Islet precursor cell (in vitro differentiated cells): ENCODE data around the gene PKMYT1.
A peak's percentile ranks its signal among the peaks of the same experiment; 100 is the strongest.

Source experiments
- DNase-seq: peaks from one replicate; pipeline ENCODE4 v3.0.0-alpha.2; 2018

The PKMYT1 gene

DNA sequence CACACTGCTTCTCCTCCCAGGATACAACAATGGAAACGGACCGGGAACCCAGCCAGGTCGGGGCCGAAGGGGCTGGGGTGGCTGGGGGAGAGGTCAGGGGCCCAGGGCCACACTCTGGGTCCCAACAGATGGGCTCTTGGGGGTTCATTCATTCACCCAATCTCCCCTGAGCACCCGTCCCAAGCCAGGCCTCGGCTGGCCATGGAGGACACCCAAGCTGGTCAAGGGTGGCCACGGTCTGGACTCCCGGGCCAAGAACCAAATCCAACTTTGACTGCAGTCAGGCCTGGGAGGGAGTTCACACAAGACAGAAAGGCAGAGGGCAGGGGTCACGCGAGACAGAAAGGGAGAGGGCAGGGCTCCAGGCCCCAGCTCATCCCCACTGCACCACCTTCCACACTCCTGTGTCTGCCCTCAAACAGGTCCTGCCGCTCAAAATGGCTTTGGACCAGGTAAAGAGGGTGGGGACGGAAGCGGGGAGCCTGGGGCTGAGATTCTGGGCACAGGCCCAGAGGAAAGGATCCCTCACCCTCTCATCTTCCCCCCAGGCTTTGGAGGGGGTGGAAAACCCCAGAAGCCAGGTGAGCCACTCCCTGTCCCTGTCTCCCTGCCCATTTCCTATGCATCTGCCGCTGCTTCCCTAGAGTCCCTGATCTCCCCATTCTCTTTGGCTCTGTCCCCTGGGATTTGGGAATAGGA, 12.3 kb upstream of the PKMYT1 start:
- no peak for DNase-seq

GRCh38 chr16:2991566-2992261, 11.5 kb upstream of the PKMYT1 start:
- no peak for DNase-seq

GRCh38 chr16:2990891-2991290, 10.6 kb upstream of the PKMYT1 start:
- no peak for DNase-seq

DNA sequence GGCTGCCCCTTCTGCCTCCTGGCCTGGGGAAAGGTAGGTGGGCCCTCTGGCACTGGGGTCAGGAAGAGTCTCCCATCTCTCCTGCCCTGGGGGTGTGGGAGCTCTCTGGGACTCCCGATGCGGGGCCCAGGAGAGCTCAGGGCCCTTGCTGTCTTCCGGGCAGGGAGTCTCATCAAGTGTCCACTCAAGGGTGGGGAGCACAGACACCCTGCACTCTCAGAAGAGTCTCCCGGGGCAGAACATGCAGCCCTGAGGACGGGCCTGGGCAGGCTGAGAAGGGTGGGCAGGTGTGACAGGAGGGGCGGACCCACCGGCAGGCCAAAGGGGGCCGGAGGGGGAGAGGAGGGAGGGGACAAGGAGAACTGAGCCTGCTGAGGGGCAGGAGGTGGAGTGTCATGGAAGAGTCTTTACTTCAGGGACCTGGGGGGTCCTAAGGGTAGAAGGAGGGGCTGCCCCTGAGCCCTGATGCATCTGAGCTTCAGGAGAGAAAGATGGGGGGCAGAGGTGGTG, 8.4 kb upstream of the PKMYT1 start:
- no peak for DNase-seq

- DNase-seq = no peak
These were observed 7.6 kb upstream of the PKMYT1 start for GRCh38 chr16:2987833-2988232.

GRCh38 chr16:2987286-2987685, 7.0 kb upstream of the PKMYT1 start:
- no peak for DNase-seq

- no peak for DNase-seq
These were observed 6.5 kb upstream of the PKMYT1 start for GRCh38 chr16:2986623-2987188.

- DNase-seq = no peak
These were observed 5.7 kb upstream of the PKMYT1 start for GRCh38 chr16:2985893-2986355.

DNA sequence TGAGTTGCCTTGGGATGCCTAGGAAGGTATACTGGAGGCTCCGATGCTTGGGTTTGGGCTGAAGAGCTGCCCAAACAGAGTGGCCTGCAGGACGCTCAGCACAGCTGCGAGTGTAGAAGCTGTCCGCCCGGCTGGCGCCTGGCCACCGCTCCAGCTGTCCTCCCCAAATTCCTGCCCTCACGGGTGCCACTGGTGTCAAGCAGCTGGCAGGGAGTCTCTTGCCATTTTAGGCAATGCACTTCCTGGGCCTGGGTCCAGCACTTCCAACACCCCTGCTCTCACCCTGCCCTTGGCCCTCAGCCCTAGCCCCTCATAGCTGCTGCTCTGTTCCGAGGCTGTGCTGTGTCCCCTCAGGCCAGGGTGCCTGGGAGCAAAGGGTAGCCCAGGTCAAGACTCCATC, 5.2 kb upstream of the PKMYT1 start:
- no peak for DNase-seq

GRCh38 chr16:2983706-2984136, 3.5 kb upstream of the PKMYT1 start:
- peak; percentile 95 for DNase-seq

GRCh38 chr16:2982402-2982801, 2.2 kb upstream of the PKMYT1 start:
- DNase-seq = no peak

GRCh38 chr16:2981899-2982250, 1.6 kb upstream of the PKMYT1 start:
- no peak for DNase-seq

- DNase-seq = peak; percentile 77
These were observed 1.1 kb upstream of the PKMYT1 start for GRCh38 chr16:2981177-2981898.

- DNase-seq = no peak
These were observed 498 bp downstream of the PKMYT1 start for GRCh38 chr16:2979669-2980226.

- no peak for DNase-seq
These were observed 2.8 kb downstream of the PKMYT1 start for GRCh38 chr16:2977440-2977839.

- DNase-seq = no peak
These were observed 3.6 kb downstream of the PKMYT1 start for GRCh38 chr16:2976673-2977072.

DNA sequence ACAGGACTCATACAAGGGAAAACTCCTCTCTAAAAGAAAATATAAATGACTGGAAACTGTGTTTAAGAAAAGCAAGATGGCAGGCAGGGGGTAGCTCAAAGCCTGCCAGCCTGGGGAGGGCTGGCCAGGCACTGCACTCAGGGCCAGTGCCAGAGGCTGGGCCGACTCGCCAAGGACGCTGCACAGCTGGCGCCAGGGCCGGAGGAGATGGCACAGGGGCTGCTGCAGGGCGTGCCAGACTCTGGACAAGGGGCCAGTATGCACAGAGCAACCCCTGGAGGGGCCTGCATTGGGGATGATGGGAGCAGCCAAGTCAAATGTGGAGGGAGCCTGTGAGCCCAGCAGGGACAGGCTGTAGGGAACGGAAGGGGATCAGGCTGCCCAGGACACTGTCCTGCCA, 4.0 kb downstream of the PKMYT1 start:
- DNase-seq = no peak

DNA sequence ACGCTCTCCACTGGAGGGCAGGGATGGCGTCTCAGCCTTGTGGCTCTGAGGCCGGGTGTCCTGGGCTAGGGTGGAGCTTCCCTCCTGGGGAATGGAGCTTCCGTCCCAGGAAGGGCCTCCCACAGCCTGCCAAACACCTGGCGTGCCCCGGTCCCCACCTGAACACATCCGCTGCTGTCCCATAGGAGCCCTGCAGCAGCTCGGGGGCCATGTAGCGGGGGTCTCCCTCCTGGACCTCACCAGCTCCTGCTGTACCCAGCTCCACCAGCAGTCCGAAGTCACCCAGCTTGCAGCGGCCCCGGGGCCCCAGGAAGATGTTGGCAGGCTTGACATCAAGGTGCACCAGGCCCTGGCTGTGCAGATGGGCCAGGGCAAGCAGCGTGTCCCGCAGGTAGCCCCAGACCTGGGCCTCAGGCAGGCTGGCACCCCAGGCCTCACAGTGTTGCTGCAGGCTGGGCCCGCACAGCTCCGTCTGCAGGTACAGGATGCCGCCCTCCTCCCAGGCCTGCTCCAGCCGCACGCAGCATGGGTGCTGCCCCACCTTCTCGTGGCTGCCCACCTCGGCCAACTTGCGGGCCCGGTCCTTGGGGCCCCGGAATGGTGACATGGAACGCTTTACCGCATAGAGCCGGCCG, 5.0 kb downstream of the PKMYT1 start:
- DNase-seq = no peak

- DNase-seq = no peak
These were observed 5.8 kb downstream of the PKMYT1 start for GRCh38 chr16:2974319-2975056.

DNA sequence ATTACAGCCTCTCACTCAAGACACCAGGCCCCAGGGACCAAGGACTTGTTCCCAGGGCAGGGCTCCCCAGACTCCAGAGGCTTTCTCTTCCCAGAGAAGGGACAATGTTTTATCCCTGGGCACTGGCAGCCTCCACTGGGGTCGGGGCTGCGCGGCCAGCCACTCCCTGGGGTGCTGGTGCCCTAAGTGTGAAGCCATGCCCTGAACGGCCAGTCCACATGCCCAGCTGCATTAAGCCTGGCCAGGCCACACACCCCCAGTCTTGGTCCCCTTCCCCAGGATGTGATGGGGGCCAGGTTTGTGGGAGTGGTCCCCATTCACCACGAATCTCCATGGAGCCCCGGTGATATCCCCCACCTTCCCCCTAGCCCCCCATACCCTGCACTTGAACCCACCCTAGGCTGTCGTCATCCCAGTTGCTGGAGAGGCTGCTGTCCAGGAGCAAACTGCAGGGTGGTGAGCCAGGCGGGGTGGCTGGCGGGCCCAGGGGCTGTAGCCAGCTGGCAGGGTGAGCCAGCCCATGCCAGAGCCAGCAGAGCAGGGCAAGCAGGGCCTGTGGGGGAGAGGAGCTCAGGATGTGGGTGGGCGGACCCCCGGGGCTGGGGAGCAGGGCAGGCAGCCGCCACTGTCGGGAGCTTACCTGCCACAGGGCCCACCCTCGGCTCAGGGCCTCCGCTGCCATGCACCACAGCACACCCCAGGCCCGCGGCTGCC, 6.5 kb downstream of the PKMYT1 start:
- DNase-seq = no peak

GRCh38 chr16:2973093-2973492, 7.2 kb downstream of the PKMYT1 start:
- no peak for DNase-seq
